ENCODE data around the gene LRP8. TPM values are rescaled to one million over a fixed set of nuclear protein-coding genes. Genes with fewer than 3 reads are reported as not detected.

LRP8 gene
- total and polyA plus RNA-seq, 2 of the 13 experiments (the other 11 are each of a cell fraction or from before 2014, with no cell fraction given): 17.3 to 17.4 TPM

DNA sequence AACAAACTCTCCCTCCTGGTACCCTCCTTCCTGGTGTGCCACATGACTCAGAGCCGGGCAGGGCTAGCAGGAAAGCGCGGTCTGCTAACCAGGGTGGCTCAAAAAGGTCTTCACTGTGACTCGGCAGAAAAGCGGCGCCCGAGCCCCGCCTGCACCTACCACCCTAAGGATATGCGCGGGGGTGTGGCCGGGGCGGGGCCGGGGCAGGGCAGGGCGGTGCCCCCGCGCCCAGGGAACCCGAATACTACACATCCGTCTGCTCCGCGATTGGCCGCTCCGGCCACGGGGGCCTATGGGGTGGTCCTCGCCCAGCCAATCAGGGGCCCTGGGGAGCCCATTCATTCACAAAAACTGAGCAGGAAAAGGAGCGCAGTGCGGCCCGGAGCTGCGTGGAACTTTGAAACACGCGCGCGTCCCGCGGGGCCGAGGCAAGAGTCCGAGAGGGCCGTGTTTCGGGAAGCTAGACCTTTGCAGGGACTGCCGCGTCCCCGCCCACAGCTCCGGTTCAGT, 1.7 kb downstream of the LRP8 start (continued):
- TF ChIP-seq, protein P1, sequence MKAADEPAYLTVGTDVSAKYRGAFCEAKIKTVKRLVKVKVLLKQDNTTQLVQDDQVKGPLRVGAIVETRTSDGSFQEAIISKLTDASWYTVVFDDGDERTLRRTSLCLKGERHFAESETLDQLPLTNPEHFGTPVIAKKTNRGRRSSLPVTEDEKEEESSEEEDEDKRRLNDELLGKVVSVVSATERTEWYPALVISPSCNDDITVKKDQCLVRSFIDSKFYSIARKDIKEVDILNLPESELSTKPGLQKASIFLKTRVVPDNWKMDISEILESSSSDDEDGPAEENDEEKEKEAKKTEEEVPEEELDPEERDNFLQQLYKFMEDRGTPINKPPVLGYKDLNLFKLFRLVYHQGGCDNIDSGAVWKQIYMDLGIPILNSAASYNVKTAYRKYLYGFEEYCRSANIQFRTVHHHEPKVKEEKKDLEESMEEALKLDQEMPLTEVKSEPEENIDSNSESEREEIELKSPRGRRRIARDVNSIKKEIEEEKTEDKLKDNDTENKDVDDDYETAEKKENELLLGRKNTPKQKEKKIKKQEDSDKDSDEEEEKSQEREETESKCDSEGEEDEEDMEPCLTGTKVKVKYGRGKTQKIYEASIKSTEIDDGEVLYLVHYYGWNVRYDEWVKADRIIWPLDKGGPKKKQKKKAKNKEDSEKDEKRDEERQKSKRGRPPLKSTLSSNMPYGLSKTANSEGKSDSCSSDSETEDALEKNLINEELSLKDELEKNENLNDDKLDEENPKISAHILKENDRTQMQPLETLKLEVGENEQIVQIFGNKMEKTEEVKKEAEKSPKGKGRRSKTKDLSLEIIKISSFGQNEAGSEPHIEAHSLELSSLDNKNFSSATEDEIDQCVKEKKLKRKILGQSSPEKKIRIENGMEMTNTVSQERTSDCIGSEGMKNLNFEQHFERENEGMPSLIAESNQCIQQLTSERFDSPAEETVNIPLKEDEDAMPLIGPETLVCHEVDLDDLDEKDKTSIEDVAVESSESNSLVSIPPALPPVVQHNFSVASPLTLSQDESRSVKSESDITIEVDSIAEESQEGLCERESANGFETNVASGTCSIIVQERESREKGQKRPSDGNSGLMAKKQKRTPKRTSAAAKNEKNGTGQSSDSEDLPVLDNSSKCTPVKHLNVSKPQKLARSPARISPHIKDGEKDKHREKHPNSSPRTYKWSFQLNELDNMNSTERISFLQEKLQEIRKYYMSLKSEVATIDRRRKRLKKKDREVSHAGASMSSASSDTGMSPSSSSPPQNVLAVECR (CRISPR knock-in tag; IDR thresholded peaks at IDR 0.05; ENCODE audit: borderline replicate concordance): peak; percentile 94
- TF ChIP-seq, protein P2, sequence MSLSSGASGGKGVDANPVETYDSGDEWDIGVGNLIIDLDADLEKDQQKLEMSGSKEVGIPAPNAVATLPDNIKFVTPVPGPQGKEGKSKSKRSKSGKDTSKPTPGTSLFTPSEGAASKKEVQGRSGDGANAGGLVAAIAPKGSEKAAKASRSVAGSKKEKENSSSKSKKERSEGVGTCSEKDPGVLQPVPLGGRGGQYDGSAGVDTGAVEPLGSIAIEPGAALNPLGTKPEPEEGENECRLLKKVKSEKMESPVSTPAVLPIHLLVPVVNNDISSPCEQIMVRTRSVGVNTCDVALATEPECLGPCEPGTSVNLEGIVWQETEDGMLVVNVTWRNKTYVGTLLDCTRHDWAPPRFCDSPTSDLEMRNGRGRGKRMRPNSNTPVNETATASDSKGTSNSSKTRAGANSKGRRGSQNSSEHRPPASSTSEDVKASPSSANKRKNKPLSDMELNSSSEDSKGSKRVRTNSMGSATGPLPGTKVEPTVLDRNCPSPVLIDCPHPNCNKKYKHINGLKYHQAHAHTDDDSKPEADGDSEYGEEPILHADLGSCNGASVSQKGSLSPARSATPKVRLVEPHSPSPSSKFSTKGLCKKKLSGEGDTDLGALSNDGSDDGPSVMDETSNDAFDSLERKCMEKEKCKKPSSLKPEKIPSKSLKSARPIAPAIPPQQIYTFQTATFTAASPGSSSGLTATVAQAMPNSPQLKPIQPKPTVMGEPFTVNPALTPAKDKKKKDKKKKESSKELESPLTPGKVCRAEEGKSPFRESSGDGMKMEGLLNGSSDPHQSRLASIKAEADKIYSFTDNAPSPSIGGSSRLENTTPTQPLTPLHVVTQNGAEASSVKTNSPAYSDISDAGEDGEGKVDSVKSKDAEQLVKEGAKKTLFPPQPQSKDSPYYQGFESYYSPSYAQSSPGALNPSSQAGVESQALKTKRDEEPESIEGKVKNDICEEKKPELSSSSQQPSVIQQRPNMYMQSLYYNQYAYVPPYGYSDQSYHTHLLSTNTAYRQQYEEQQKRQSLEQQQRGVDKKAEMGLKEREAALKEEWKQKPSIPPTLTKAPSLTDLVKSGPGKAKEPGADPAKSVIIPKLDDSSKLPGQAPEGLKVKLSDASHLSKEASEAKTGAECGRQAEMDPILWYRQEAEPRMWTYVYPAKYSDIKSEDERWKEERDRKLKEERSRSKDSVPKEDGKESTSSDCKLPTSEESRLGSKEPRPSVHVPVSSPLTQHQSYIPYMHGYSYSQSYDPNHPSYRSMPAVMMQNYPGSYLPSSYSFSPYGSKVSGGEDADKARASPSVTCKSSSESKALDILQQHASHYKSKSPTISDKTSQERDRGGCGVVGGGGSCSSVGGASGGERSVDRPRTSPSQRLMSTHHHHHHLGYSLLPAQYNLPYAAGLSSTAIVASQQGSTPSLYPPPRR (CRISPR knock-in tag; IDR thresholded peaks at IDR 0.05; ENCODE audit: borderline replicate concordance): no peak; the same call in 1 of the 2 replicates
- TF ChIP-seq ZNF546 (CRISPR knock-in tag; conservative IDR thresholded peaks at IDR 0.05): no peak
- no peak for TF ChIP-seq SETDB1 (CRISPR knock-in tag; IDR thresholded peaks at IDR 0.05; ENCODE audit: borderline replicate concordance)
- peak; percentile 78; the same call in 1 of the 2 replicates for TF ChIP-seq XBP1 (CRISPR knock-in tag; IDR thresholded peaks at IDR 0.05)
- no peak for TF ChIP-seq ZNF17 (CRISPR knock-in tag; IDR thresholded peaks at IDR 0.05)
- peak in 1 of 2 experiments; percentile 45; a peak in 1 of 4 replicates for TF ChIP-seq KLF16 (CRISPR knock-in tag; IDR thresholded peaks at IDR 0.05)
- TF ChIP-seq NFYC (CRISPR knock-in tag; IDR thresholded peaks at IDR 0.05): peak; percentile 90
- TF ChIP-seq, protein P3, sequence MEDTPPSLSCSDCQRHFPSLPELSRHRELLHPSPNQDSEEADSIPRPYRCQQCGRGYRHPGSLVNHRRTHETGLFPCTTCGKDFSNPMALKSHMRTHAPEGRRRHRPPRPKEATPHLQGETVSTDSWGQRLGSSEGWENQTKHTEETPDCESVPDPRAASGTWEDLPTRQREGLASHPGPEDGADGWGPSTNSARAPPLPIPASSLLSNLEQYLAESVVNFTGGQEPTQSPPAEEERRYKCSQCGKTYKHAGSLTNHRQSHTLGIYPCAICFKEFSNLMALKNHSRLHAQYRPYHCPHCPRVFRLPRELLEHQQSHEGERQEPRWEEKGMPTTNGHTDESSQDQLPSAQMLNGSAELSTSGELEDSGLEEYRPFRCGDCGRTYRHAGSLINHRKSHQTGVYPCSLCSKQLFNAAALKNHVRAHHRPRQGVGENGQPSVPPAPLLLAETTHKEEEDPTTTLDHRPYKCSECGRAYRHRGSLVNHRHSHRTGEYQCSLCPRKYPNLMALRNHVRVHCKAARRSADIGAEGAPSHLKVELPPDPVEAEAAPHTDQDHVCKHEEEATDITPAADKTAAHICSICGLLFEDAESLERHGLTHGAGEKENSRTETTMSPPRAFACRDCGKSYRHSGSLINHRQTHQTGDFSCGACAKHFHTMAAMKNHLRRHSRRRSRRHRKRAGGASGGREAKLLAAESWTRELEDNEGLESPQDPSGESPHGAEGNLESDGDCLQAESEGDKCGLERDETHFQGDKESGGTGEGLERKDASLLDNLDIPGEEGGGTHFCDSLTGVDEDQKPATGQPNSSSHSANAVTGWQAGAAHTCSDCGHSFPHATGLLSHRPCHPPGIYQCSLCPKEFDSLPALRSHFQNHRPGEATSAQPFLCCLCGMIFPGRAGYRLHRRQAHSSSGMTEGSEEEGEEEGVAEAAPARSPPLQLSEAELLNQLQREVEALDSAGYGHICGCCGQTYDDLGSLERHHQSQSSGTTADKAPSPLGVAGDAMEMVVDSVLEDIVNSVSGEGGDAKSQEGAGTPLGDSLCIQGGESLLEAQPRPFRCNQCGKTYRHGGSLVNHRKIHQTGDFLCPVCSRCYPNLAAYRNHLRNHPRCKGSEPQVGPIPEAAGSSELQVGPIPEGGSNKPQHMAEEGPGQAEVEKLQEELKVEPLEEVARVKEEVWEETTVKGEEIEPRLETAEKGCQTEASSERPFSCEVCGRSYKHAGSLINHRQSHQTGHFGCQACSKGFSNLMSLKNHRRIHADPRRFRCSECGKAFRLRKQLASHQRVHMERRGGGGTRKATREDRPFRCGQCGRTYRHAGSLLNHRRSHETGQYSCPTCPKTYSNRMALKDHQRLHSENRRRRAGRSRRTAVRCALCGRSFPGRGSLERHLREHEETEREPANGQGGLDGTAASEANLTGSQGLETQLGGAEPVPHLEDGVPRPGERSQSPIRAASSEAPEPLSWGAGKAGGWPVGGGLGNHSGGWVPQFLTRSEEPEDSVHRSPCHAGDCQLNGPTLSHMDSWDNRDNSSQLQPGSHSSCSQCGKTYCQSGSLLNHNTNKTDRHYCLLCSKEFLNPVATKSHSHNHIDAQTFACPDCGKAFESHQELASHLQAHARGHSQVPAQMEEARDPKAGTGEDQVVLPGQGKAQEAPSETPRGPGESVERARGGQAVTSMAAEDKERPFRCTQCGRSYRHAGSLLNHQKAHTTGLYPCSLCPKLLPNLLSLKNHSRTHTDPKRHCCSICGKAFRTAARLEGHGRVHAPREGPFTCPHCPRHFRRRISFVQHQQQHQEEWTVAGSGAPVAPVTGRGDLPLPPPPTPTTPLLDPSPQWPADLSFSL (CRISPR knock-in tag; IDR thresholded peaks at IDR 0.05): no peak
- TF ChIP-seq MAFG (CRISPR knock-in tag; IDR thresholded peaks at IDR 0.05): peak; percentile 79
